Choroid plexus epithelial cell (primary cell): Measurements from ENCODE around the gene TDRD6.

ENCODE experiments used
- DNase-seq: peaks from one replicate; pipeline ENCODE4 v3.0.0-alpha.2; 2010; ENCODE audit warnings: low read depth
- H3K4me3 ChIP-seq: 2 replicates; pipeline ENCODE4 v1.5.1; 2011; ENCODE audit warnings: low read depth, mild to moderate bottlenecking, control low read depth, low read length, moderate library complexity
- TF ChIP-seq, protein P1 (sequence below): conservative IDR thresholded peaks from 2 replicates; pipeline ENCODE4 v1.5.1; 2011; ENCODE audit warnings: low read depth, mild to moderate bottlenecking, control low read depth, inconsistent platforms, low read length, moderate library complexity

TDRD6 gene

DNA sequence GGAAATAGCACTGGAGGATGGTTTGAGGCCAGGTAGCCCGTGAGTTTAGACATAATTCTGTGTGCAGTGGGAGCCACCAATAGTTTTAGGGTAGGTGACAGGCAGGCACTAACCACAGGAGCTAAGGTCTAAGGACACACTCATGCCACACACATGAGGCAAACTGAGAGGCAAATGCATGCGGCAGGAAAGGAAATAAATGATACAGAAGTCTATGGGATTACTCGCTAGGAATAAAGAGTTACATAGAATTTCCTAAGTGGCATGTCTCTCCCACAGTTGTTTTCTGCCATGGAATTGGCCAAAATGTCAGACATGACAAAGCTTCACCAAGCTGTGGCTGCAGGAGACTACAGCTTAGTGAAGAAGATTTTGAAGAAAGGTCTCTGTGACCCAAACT is 64.0 kb downstream of the TDRD6 start:
- TF ChIP-seq, protein P1, sequence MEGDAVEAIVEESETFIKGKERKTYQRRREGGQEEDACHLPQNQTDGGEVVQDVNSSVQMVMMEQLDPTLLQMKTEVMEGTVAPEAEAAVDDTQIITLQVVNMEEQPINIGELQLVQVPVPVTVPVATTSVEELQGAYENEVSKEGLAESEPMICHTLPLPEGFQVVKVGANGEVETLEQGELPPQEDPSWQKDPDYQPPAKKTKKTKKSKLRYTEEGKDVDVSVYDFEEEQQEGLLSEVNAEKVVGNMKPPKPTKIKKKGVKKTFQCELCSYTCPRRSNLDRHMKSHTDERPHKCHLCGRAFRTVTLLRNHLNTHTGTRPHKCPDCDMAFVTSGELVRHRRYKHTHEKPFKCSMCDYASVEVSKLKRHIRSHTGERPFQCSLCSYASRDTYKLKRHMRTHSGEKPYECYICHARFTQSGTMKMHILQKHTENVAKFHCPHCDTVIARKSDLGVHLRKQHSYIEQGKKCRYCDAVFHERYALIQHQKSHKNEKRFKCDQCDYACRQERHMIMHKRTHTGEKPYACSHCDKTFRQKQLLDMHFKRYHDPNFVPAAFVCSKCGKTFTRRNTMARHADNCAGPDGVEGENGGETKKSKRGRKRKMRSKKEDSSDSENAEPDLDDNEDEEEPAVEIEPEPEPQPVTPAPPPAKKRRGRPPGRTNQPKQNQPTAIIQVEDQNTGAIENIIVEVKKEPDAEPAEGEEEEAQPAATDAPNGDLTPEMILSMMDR = no peak

More for the DNA sequence above, 64.0 kb downstream of the TDRD6 start:
- no peak overlapping the region for H3K4me3 ChIP-seq
- DNase-seq = no peak
